Epithelial cell of esophagus (primary cell): ENCODE measurements around the gene RSPH6A.

Source experiments
- DNase-seq: peaks from one replicate; pipeline ENCODE4 v3.0.0; 2010; ENCODE audit warnings: low read depth
- H3K4me3 ChIP-seq: 2 replicates; pipeline ENCODE4 v1.5.1; 2011; ENCODE audit warnings: mild to moderate bottlenecking, low read length, control low read depth
- TF ChIP-seq, protein P1 (sequence below): IDR thresholded peaks from 2 replicates; pipeline ENCODE4 v1.5.1; 2011; ENCODE audit warnings: low read depth, mild to moderate bottlenecking, low read length, control low read depth, inconsistent platforms; ENCODE audit not compliant: insufficient read depth; ENCODE audit errors: missing control alignments

RSPH6A gene

DNA sequence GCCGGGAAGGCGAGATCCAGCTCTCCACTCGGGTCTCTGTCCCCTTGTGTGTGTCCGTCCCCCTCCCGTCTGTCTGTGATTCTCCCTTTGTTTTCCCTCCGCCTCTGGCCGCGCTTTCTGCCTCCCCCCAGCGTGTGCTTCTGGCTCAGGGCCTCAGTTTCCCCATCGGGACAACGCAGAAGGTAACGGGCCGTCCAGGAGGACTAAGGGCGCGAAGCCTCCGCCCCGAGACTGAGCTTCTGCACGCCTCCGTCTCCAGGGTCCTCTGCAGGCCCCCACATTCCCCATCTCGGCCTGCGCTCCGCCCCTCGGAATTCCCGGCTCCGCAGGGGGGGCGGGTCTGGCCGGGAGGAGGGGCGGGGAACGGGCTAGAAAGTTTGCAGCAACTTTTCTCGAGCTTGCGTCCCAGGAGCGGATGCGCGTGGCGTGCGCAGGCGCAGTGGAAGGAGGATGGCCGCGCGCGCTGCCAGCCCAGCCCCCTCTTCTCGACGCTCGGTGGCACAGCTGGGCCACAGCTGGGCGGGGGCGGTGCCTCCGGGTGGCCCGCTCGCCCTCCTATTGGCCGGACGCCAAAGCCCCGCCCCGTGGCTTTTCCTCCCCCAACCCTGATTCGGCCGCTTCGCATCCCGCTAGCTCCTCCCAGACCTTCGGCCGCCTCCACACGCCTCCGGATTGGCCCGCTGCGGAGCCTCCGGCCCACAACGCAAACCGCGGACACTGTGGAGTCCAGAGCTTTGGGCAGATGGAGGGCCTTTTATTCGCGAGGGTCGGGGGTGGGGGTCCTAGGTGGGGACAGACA, 45.9 kb downstream of the RSPH6A start, which contains the start of gene SIX5:
Gene SIX5 (minus strand): TSS at position 269 of the 799 bp plus-strand sequence. CDS start 408 bp downstream, outside the sequence.
- peak; percentile 98 for DNase-seq
- TF ChIP-seq, protein P1, sequence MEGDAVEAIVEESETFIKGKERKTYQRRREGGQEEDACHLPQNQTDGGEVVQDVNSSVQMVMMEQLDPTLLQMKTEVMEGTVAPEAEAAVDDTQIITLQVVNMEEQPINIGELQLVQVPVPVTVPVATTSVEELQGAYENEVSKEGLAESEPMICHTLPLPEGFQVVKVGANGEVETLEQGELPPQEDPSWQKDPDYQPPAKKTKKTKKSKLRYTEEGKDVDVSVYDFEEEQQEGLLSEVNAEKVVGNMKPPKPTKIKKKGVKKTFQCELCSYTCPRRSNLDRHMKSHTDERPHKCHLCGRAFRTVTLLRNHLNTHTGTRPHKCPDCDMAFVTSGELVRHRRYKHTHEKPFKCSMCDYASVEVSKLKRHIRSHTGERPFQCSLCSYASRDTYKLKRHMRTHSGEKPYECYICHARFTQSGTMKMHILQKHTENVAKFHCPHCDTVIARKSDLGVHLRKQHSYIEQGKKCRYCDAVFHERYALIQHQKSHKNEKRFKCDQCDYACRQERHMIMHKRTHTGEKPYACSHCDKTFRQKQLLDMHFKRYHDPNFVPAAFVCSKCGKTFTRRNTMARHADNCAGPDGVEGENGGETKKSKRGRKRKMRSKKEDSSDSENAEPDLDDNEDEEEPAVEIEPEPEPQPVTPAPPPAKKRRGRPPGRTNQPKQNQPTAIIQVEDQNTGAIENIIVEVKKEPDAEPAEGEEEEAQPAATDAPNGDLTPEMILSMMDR, result no peak
- H3K4me3 ChIP-seq, result peak within 1 kb of the TSS; percentile 81

DNA sequence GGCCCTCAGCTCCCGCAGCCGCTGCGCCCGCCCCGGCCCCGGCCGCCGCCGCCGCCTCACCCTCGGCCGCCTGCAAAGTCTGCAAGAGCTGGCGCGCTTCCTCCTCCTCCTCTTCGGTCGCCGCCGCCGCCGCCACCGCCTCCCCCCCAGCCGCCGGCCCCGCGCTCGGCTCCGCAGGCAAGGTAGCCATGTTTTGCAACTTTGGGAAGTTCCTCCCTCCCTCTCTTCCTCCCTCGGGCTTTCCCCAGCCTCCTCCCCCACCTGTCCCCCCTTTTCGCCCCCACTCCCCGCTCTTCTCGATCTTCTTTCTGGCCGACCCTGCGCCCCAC, 46.5 kb downstream of the RSPH6A start:
- TF ChIP-seq, protein P1, result no peak
- peak overlapping the region; percentile 81 for H3K4me3 ChIP-seq
- DNase-seq, result peak; percentile 65

DNA sequence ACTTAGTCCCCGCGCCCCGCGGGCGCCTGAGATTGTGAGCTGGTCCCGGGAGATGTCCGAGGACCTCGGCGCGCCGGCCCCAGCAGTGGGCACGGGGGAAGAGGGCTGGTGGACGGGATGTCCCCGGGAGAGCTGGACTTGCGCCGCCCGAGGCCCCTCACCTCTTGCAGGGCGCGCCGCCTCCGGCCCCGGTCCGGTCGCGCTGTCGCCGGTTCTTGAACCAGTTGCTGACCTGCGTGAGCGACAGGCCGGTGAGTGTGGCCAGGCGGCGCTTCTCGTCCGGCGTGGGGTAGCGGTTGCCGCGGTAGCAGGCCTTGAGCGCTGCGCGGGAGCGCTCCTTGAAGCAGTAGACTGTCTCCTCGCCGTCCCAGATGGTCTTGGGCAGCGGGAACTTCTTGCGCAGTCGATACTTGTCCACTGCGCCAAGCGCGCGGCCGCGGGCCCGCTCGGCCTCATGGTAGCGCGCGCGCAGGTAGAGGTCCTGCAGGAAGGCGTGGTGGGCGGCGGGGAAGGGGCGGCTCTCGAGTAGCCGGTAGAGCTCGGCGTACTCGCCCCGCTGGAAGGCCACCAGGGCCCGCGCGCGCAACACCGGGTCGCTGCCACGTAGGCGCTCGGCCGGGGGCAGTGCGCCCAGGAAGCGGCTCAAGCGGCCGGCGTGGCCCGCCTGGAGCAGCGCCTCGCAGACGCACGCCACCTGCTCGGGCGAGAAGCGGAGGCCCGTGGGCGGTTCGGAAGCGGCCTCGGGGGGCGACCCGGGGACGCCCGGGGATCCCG, 47.0 kb downstream of the RSPH6A start:
- DNase-seq, result peak; percentile 72
- H3K4me3 ChIP-seq, result peak overlapping the region; percentile 81
- TF ChIP-seq, protein P1, result no peak

DNA sequence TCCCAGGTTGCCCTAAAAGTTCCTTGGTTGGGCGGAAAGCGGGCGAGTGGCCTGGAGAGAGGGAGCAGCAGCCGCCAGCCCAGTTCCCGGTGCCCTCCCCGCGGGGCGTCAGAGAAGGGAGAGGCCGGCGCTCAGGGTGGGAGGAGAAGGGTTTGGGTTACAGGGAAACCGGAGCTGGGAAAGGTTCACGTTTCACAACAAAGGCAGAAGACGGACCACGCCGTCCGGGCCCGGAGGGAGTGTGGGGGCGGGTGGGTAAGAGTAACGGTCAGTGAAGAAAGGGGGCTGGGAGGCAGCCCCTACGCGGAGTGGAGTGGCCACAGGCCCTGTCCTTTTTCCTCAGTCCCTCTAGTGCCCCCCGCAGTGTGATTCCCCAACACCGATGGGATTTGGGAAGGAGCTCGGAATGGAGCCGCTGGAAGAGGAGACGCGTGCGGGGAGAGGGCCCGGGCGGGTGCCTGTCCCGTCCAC, 47.7 kb downstream of the RSPH6A start:
- TF ChIP-seq, protein P1, result no peak
- peak; percentile 83 for DNase-seq

DNA sequence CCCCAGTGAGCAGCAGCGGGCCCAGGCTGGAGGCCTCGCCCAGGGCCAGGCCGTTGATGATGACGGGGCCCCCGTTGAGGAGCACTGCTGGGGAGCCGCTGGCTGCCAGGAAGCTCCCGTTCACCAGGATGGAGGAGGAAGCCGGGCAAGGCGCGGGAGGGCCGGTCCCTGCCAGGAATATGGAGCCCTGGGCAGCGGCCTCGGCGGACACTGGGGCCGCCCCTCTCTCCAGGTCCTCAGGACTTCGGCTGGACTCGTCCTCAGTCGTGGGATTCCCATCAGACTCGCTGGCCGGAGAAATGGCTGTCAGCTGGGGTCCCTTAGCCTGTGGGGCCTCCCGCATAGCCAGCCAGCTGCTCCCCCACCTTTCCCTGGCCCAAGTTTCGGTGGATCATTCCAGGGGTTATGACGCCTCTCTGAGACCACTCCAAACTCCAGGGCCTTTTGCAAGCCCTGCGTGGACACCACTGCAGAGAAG, 48.2 kb downstream of the RSPH6A start:
- H3K4me3 ChIP-seq, result peak overlapping the region; percentile 81
- peak; percentile 22 for DNase-seq
- TF ChIP-seq, protein P1, result no peak

More for the DNA sequence above, 47.7 kb downstream of the RSPH6A start:
- peak overlapping the region; percentile 81 for H3K4me3 ChIP-seq

DNA sequence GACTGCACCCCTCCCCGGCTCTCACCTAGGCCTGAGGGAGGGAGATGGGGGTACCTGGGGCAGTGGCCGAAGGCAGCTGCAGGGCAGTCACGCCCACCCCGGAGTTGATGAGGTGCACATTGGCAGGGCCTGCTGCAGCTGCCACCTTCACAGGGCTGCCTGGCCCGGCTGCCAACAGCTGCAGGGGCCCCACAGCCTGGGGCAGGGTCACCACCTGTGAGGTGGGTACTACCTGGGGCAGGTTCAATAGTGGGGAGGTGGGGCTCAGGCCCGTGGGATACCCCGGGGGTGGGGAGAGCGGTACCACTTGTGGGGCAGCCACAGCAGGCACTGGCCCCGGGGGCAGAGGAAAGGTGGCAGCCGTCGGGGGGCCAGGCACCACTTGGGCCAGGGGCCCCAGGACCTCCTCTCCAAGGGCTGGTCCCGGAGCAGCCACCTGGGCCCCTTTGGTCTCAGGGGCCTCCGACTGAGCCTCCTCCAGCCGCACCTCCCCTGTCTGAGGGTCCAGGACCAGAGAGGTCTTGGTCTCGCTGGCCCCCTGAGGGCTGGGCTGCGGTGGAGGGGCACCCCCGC, 48.7 kb downstream of the RSPH6A start:
- no peak for DNase-seq
- peak overlapping the region; percentile 81 for H3K4me3 ChIP-seq
- TF ChIP-seq, protein P1, result no peak
